GM18873 (cell line): Measurements from ENCODE around the gene TBC1D25.

ENCODE experiments used
- ATAC-seq: cut with Tn5 transposase; IDR thresholded peaks from one replicate; pipeline ENCODE4 v1.9.1; 2021; ENCODE audit warnings: mild to moderate bottlenecking, moderate library complexity, moderate number of reproducible peaks; ENCODE audit not compliant: unreplicated experiment, low FRiP score

TBC1D25 gene, protein sequence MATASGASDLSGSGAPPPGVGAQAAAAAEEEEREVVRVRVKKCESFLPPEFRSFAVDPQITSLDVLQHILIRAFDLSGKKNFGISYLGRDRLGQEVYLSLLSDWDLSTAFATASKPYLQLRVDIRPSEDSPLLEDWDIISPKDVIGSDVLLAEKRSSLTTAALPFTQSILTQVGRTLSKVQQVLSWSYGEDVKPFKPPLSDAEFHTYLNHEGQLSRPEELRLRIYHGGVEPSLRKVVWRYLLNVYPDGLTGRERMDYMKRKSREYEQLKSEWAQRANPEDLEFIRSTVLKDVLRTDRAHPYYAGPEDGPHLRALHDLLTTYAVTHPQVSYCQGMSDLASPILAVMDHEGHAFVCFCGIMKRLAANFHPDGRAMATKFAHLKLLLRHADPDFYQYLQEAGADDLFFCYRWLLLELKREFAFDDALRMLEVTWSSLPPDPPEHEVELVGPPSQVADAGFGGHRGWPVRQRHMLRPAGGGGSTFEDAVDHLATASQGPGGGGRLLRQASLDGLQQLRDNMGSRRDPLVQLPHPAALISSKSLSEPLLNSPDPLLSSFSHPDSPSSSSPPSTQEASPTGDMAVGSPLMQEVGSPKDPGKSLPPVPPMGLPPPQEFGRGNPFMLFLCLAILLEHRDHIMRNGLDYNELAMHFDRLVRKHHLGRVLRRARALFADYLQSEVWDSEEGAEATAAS

DNA sequence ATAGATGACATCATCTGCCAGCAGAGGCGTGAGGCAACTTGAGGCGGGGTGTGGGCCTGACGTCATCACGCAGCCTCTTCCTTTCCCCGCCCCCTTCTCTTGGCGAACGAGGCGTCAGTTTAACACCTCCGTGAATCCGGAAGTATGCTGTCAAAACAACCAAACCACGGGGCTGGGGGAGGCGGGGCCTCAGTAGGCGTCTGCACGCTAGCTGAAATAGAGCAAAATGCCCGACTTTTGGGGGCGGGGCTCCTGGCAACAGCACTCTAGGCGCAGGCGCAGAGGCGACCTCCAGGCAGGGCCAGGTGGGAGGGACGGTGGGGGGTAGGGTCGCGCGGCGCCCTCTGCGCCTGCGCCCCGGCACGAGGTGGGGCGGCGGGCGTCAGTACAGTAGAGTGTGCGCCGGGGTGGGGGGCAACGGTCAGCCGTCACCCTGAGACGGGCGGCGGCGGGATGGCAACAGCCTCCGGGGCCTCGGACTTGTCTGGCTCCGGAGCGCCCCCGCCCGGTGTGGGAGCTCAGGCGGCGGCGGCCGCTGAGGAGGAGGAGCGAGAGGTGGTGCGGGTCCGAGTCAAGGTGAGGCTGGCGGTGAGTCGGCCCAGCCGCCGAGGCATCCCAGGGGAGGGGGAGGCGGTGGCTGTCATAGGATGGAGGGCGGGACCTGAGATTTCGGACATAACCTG, at the start of gene TBC1D25:
Gene TBC1D25 (plus strand): TSS at position 370 of the 683 bp plus-strand sequence. CDS start 84 bp downstream, at position 454.
- ATAC-seq = peak; percentile 51

DNA sequence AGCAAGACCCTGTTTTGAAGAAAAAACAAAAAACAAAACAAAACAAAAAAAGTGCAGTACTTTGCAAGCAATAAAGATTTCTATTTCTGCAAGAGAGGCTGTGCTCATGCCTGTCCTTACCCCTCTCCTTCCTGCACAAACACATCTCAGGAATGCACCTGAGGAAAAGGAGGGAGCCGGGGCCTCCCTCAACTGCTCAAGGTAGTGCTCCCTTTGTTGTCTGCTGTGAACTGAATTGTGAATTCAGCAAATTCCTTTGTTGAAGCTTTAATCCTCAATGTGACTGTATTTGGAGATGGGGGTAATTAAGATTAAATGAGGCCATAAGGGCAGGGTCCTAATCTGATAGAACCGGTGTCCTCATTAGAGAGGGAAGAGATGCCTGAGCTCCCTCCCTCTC, 49.6 kb upstream of the TBC1D25 start:
- ATAC-seq = no peak

DNA sequence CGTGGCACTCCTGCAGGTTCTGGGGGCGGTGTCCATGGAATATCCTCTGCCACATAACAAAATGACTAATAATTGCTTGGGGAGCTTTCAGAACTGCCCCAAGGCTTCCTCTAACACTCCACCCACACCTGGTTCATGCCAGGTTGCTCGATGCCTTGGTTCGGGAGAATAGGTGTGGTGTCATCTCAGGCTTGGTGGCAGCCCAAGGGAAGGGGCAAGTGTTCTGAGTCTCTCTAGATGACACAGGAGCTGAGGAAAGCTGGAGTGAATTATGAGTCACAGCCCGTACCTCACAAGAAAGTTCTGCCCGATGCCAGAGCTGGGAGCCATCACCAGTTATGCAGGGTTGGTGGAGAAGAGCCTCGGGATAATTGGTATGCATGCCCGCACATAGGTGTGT, 48.9 kb upstream of the TBC1D25 start:
- no peak for ATAC-seq

DNA sequence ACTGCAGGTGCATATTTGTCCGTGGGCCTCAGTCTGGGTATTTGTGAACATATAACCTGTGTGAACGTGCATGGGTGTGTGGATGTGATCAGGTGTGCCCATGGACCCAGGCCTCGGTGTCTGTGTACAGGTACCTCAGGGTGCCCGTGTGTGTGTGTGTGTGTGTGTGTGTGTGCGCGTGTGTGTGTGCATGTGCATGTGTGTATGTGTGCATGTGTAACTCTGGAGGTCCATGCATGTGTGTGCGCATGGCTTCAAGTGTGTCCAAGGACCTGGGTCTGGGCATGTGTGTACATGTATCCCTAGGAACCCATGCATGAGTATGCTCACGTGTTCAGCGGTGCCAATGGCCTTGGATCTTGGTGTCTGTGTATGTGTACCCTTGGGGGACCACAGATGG, 47.7 kb upstream of the TBC1D25 start:
- no peak for ATAC-seq

DNA sequence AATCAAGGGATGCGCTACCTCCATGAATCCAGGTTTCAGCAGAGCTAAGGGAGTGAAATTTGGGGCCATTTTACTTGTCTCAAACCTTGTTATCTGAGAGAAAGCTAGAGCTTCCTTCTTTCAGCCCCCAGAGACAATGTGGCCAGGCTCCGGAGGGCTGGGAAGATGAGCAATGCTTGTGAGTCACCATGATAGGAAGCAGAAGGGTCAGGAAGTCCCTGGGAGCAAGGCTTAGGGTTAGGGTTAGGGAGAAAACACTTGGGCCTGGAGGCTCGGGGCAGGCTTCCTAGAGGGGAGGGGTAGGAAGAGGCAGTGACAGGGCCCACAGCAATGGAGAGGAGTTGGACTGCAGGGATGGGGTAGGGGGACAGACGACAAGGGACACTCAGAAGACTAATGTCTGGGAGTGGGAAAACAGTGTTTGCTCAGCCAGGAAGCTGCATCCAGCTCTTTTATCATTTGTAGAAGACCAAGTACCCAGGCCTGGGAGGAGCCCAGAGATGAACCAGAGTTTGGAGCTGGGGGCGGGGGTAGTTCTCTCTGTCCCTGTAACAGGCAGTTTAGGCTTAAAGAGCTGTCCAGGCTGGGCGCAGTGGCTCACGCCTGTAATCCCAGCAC, 47.1 kb upstream of the TBC1D25 start:
- no peak for ATAC-seq

DNA sequence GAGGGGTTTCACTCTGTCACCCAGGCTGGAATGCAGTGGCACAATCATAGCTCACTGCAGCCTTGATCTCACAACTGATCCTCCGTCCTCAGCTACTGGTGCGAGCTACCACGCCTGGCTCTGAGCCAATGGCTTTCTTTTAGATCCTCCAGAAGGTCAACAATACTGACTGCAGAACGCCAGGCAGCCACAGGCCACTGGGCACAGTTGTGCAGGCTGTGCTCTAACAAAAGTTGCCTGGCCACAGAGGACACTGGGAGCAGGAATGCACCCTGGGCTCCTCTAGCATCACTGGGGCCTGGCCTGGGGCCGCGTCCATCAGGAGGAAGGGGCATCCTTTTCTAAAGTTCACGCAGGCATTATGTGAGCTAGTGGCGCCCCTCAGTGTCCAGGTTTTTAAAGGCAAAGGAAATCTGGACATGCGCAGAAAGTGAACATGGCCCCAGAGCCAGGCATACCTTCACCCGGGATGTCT, 45.6 kb upstream of the TBC1D25 start:
- ATAC-seq = no peak

DNA sequence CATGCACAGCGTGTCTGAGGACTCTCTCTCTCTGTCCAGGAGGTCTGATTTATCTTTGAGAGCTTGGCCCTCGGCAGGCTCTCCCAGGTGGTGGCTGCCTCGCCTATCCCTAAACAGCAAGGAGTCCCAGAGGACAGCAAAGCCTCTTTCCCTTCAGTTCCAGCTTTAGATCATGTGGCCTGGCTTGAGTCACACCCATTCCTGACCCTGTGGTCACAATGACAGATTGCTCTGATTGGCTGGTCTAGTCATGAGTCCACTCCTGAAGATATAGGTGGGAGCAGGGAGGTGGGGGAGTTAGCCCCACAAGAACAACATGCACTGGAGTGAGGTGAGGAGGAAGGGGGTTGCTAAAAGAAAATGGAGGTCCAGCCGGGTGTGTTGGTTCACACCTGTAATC, 42.9 kb upstream of the TBC1D25 start:
- no peak for ATAC-seq

DNA sequence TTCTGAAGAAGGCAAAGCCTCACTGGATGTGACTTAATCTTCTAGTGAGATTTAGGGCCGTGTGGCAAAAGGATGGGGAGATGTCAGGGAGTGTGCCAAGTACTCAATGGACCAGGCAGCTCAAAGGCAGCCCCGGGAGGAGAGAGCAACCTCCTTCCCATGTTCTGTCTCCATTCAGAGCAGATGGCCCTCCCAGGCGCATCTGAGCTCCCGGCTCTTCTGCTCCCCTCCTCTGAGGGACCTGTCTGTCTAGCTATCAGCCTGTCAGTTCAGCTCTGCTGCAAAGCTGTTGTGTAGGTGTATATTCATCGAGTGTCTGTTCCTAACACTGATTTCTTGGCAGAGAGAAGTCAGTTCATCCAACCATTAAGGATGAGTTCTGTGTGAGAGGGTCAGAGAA, 41.6 kb upstream of the TBC1D25 start:
- no peak for ATAC-seq

DNA sequence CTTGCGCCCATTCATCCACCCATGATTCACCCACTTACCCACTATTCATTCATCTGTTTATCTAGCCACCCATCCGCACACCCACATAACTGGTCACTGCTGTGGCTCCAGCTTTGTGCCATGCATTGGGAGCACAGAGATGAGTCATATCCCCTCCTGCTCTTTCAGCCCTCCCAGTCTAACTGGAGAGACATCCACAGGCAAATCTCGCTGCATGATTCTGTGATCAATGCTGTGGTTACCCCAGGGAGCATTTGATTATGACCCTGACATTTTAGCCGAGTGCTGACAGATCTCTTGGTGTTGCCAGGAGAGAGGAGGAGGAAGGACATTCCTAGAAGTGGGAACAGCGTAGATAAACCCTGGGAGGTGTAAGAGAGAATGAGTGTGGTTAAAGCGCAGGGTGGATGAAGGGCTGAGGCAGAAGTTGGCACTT, 41.1 kb upstream of the TBC1D25 start:
- no peak for ATAC-seq

DNA sequence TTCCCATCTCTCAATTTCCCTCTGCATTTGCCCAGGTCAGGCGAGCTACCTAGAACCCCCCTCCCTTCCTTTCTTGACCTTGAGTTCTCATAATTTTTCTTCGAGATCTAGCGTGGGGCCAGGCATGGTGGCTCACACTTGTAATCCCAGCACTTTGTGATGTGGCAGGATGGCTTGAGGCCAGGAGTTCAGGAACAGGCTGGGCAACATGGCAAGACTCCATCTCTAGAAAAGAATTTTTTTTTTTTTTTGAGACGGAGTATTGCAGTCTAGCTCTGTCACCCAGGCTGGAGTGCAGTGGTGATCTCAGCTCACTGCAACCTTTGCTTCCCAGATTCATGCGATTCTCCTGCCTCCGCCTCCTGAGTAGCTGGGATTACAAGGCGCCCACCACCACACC, 35.3 kb upstream of the TBC1D25 start:
- no peak for ATAC-seq

DNA sequence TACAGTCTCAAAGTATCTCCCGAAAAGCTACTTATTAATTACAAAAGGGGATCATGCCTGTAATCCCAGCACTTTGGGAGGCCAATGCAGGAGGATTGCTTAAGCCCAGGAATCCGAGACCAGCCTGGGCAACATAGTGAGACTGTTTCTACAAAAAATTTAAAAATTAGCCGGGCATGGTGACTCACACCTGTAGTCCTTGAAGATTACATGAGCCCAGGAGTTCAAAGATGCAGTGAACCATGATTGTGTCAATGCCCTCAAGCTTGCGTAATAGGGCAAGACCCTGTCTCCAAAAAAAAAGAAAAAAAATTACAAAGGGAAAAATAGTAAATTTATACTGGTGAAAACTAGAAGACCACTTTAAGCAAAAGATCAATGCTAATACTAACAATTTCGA, 34.0 kb upstream of the TBC1D25 start:
- ATAC-seq = no peak

DNA sequence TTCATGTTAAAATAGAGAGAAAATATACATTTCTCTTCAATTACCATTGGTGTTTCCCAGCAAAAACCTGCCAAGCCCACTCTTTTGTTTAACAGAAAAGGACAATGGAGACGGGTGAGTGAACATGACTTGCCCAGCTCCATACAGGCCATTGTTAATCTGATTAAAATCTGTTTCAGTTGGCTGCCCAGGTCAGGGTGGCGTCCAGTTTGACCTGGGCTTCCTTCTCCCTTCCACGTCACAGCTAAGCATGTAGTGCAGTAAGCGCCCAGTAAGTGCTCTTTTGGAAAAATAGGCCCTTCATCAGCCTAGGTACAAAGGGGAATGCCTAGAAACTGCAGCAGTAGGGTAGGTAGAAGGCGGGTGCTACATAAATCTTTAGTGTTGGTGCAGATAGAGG, 32.3 kb upstream of the TBC1D25 start:
- no peak for ATAC-seq

DNA sequence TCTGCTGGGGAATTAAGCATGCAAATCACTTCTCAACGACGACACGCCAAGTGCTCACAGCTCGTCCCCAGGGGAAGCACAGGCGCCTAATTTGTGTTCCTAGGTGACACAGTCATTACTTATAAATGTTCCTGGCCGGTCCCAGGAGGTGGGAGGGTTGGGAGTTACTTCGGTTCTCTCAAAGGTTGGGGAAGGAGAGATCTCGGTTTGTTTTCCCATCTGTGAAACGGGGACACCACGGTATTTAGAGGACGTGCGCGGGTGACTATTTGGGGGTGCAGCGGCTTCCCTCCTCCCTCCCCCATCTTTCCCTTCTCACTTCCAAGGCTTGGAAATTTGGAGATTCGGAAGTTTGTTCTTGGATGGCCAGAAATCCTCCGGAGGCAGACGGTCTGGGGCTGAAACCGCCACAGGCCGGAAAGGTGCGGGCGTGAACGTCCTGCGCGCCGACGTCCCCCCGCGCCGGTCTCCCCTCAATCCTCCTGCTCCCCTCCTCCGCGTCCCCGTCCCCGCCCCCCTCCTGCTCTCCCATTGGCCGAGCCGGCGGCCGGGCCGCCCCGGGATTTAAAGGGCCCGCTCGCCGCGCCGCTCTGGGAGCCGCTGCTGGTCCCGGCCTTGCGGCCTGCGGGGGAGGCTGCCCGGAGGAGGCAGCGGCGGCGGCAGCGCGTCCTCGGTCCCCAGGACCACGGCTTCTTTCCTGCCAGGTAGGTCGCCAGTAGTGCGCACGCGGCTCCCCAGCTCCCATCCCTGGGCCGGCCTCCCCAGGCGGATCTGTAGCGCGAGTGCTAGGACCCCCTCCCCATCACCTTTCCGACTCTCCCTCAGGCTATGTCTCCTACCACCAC, 30.9 kb upstream of the TBC1D25 start, which contains the start of gene PORCN:
Gene PORCN (plus strand): TSS at position 593 of the 845 bp plus-strand sequence. CDS start 829 bp downstream, outside the sequence.
- no peak for ATAC-seq

DNA sequence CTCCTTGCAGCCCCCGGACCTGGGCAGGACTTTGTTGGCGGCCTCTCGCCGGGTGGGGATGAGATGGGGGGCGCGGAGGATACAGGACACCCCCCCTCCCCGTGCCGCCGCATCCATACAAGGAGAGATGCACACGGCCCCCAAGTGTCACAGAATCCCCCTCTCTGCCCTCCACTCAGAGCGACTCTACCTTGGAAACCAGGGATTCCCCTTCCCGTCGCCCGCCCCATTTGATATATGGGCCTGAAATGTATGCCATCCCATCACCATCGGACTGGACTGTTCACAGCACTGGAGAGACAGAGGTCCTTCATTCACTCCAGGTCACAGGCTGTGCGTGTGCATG, 30.3 kb upstream of the TBC1D25 start:
- ATAC-seq = no peak

DNA sequence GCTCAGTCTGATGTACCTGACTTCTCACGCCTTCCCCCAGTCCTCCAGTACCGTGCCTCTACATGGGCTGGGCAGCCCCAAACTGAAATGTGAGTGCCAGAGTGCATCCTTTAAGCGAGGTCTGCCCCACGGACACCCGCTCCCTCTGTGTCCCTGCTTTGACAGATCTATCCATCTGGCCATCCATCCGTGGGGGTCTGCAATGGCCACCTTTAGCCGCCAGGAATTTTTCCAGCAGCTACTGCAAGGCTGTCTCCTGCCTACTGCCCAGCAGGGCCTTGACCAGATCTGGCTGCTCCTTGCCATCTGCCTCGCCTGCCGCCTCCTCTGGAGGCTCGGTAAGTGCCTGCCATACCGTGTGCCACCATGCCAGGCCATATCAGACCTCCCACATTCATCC, 29.9 kb upstream of the TBC1D25 start:
- no peak for ATAC-seq

DNA sequence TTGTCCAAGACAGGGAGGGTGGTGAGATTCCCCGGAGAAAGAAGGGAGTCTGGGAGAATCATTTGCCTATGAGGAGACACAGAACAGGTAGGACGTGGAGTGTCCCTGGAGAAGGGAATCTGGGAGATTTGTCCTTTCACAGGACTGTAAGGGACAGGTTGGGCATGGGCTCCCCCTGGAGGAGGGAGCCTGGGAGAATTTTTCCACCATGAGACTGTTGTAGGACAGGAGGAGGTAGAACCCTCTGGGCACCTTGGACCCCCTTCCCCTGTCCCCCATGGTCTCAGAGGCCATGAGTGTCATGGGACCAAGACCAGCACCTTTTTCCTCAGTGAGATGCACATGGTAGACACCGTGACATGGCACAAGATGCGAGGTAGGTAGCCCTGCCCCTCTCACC, 28.0 kb upstream of the TBC1D25 start:
- no peak for ATAC-seq

DNA sequence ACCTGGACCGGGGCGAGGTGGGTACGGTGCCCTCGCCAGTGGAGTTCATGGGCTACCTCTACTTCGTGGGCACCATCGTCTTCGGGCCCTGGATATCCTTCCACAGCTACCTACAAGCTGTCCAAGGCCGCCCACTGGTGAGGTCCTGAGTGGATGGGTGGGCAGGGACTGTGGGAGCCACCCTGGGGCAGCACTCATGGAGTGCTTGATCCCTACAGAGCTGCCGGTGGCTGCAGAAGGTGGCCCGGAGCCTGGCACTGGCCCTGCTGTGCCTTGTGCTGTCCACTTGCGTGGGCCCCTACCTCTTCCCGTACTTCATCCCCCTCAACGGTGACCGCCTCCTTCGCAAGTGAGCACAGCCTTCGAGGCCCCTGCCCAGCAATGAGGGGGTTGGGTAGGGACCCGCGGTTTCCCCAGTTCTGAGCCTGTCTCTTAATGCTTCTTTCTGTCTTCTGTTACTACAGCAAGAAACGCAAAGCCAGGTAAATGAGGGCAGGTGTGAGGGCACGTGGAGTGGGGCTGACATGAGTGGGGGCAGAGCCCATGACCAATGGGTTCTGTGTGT, 27.1 kb upstream of the TBC1D25 start:
- ATAC-seq = no peak

DNA sequence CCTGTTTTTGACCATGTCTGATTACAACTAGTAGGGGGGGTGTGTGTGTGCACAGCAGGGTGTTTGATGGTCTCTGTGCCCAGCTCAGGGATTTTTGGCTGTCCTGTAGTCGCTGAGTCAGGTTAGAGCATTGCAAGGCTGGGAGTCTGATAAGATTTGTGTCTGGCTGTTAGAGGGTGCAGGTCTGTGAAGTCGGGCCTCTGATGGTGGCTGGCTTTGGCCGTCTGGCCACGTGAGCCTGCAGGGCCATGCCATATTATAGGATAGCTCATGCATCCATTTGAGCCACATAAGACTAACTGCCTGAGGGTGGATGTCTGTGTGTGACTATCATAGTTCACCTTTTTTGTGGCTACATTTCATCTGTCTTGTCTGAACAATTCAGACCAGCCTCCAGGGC, 25.8 kb upstream of the TBC1D25 start:
- no peak for ATAC-seq

DNA sequence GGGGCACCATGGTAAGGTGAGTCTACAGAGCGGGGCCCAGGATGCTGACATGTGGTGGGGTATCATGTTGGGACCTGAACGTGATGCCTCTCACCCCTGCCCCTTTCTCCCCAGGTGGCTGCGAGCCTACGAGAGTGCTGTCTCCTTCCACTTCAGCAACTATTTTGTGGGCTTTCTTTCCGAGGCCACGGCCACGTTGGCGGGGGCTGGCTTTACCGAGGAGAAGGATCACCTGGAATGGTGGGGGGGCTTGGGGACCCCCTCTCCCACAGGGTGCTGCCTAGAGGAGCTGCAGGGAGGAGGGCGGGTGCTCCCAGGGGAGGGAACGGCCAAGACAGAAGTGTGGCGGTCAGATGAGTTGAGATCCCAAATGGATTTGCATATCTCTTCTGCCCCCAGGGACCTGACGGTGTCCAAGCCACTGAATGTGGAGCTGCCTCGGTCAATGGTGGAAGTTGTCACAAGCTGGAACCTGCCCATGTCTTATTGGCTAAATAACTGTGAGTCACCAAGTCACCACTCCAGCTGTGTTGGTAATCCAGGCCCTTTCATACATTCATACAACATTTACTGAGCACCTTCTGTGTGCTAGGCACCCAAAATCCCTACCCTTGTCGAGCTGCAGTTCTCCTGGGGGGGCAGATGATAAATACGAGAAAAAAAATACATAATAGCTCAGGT, 25.2 kb upstream of the TBC1D25 start:
- ATAC-seq = no peak
